GM19023 (cell line): ENCODE measurements around the gene LRP11.
"Not testable (repeated sequence)": the region's sequence is repeated elsewhere in the genome, so short reads cannot be mapped to it uniquely, and the experiment has no call there.

Experiments
- ATAC-seq: cut with Tn5 transposase; IDR thresholded peaks from one replicate; pipeline ENCODE4 v1.9.1; 2021; ENCODE audit warnings: mild to moderate bottlenecking, moderate library complexity; ENCODE audit not compliant: unreplicated experiment

The LRP11 gene, protein sequence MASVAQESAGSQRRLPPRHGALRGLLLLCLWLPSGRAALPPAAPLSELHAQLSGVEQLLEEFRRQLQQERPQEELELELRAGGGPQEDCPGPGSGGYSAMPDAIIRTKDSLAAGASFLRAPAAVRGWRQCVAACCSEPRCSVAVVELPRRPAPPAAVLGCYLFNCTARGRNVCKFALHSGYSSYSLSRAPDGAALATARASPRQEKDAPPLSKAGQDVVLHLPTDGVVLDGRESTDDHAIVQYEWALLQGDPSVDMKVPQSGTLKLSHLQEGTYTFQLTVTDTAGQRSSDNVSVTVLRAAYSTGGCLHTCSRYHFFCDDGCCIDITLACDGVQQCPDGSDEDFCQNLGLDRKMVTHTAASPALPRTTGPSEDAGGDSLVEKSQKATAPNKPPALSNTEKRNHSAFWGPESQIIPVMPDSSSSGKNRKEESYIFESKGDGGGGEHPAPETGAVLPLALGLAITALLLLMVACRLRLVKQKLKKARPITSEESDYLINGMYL

DNA sequence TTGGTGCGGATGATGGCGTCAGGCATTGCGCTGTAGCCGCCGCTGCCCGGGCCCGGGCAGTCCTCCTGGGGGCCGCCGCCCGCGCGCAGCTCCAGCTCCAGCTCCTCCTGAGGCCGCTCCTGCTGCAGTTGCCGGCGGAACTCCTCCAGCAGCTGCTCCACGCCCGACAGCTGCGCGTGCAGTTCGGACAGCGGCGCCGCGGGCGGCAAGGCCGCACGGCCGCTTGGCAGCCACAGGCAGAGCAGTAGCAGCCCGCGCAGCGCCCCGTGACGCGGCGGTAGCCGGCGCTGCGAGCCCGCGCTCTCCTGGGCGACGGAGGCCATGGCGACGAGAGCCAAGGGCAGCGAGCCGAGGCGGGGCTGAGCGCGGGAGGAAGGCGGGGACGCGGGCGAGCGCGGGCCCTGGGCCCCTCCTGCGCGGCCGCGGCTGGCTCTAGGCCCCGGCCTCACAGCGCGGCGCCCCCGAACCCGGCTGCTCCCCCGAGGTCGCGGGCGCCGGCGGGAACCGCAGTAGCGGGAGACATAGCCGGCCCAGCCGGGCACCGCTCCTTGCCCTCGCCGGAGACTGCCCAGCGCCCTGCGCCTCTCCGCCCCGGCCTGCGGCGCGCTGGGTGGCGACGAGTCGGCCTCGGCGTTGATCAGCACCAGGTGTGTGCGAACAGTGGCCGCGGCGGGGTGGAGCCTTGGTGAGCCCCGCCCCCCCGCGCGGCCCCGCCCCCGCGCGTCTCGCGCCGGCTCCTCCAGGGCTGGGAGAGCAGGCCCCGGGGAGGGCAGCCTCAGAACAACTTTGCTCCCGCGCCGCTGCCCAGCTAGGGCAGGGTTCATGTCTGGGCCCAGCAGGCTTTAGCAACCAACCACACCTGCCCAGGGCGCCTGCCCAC, at the start of gene LRP11:
TSS of gene LRP11 (minus strand) at position 662 of the 880 bp plus-strand sequence. CDS start at position 323, 339 bp downstream.
- peak; percentile 84 for ATAC-seq

DNA sequence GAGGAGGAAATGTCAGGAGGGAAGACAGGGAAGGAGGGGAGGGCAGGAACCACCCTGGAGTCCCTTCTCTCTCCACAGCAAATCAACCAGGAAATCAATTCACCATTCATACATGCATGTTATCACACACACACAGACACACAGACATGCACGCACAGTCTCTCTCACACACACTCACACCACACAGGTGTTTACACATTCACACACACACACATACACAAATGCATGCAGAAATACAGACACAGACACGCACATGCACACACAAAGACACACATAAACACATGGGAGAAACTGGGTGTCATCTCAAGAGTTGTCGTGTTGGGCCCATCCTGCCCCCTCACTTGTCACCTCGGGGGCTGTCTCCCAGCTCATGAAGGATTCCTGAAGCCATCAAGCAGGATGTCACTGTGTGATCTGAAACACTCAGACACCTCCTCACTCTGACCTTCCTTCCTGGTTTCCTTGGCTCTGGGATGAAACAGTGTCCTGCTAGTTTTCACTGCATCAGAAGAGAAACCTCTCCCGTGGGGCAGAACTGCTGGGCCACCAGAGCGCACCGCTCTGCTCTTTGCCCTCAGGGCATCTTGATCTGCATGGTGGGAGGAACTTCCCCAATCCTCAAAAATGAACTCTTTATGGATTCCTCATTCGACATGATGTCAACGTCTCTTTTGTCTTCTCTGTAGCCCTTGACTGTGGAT, 49.5 kb upstream of the LRP11 start:
- ATAC-seq: no peak

DNA sequence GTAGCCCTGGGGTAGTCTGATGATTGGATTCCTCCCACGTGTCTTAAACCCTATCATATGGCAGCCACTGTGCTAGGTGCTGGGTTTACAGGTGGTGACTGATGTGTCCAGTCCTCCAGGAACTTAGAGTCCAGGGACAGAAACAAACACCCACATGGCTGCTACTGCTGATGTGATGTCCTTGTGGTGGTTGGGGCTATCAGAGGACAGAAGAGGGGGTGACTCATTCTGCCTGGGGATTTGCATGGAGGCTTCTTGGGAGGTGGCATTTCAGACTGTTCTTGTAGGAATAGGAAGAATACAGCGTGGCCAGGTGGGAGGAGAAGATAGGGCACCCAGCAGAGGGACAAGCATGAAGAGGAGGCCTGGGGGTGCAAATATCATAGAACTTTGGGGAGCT, 48.9 kb upstream of the LRP11 start:
- ATAC-seq: no peak

DNA sequence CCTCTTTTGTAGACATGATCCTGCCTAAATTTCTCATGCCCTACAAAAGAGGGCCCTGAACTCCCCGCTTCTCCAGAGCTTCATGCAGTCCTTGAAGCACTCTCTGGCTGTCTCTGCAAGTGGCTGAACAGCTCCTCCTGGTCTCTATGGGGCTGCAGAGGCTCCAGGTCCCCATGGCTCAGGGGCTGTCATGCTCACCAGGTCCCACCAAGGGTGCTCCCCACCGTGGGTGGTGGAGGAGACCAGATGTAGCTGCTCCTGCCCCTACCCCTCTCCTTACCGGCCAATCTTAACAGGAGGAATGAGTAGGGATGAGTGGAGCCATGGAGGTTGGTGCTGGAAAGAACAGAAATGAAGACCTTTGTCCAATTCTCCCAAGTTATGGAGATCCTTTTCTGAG, 48.5 kb upstream of the LRP11 start:
- ATAC-seq: not testable (repeated sequence)

DNA sequence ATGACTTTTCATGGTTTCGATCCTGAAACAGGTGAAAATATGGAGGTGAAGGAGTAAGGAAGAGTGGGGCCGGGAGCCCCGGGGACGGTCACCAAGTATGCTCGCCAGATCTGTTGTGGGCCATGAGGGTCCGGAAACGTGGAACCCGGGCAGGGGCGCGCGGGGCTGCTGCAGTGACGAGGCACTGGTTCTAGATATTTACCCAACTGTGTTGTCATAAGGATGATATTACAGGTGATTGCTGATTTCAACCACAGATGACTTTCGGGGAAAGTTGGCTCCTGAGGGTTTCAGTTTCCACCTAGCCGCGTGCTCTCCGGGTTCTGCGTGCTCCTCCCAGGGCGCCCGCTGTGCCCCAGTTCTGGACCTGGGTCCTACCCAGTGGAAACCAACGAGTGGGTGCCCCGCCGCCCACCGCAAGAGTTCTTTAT, 46.6 kb upstream of the LRP11 start:
- ATAC-seq: no peak

DNA sequence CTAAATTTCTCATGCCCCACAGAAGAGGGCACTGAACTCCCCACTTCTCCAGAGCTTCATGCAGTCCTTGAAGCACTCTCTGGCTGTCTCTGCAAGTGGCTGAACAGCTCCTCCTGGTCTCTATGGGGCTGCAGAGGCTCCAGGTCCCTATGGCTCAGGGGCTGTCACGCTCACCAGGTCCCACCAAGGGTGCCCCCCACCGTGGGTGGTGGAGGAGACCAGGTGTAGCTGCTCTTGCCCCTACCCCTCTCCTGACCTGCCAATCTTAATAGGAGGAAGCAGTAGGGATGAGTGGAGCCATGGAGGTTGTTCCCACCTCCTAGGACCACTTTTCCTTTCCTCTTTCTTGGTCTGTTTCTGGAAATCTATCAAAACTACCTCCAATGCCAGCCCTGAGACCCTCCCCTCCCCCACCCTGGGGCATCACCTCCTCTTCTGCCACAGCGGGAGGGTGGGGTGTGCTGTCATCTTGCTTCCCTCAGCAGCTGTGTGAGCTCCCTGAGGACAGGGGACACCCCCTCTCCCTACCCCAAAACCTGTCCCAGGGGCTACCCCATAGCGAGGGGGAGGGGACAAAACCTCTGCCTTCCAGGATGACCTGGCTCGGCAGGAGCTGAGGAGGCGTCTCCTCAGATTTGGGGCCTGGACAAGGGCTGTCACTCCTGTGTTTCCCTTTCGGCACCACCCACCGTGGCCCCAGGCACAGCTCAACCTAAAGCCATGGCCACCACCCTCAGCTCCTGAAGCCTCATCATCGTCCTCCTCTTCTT, 45.7 kb upstream of the LRP11 start:
- ATAC-seq: no peak

DNA sequence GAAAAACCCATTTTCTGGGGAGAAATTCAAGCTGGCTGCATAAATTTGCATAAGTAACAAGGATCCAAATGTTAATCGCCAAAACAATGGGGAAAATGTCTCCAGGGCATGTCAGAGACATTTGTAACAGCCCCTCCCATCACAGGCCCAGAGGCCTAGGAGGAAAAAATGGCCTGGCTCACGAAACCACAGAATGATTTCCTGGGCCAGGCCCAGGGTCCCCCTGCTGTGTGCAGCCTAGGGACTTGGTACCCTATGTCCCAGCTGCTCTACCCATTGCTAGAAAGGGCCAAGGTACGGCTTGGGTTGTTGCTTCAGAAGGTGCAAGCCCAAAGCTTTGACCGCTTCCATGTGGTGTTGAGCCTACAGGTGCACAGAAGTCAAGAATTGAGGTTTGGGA, 44.3 kb upstream of the LRP11 start:
- not testable (repeated sequence) for ATAC-seq

DNA sequence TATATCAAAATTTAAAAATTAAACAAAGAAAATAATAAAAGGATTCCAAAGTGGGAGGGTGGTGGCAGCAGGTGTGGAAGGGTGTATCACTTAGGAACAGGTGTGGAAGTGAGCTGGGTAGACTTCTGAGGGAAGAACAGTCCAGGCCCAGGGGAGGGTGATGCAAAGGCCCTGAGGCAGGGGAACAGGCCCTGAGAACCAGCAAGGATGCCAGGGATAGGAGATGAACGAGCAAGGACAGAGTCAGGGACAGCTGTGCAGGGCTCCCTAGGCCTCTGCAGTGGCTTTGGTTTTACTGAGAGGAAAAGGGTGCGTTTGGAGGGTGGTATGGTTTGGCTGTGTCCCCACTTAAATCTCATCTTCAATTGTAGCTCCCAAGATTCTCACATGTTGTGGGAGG, 43.2 kb upstream of the LRP11 start:
- ATAC-seq: no peak

DNA sequence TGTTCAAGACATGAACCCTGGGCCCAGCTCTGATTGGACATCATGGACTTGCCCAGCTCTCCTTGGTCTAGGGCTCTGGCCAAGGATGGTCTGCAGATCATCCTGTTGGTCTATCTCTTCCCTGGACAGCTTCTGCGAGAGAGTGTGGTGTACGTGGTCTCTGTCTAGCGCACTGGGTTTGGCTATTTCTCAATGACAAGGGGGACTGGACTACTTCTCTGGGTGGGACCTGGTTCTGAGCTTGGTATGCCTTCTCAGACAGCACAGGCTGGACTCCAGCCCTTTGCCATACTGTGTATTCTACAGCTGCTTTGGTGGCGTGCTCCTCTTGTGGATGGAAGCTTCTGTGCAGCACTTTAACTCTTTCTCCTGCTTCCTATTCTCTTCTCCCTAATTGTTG, 42.2 kb upstream of the LRP11 start:
- no peak for ATAC-seq

DNA sequence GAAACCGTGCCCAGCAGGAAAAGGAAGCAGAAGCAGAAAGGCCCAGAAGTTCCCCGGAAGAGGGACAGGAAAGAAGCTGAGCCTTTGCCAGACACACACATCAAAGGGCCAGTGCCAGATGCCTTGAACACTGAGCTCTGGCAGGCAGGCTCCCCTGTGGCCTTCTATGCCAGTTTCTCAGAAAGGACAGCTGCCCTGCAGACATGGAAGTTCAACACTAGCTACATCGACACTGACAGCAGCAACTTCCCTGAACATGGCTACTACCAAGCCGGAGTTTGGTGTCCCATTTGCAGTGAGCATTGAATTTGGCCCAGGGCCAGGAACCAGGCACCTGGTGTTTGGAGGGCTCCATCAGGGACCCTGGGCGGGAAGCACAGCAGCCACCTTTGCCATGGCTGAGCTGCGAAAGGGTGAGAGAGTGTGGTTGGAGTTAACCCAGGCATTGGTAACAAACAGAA, 41.8 kb upstream of the LRP11 start:
- ATAC-seq: no peak

DNA sequence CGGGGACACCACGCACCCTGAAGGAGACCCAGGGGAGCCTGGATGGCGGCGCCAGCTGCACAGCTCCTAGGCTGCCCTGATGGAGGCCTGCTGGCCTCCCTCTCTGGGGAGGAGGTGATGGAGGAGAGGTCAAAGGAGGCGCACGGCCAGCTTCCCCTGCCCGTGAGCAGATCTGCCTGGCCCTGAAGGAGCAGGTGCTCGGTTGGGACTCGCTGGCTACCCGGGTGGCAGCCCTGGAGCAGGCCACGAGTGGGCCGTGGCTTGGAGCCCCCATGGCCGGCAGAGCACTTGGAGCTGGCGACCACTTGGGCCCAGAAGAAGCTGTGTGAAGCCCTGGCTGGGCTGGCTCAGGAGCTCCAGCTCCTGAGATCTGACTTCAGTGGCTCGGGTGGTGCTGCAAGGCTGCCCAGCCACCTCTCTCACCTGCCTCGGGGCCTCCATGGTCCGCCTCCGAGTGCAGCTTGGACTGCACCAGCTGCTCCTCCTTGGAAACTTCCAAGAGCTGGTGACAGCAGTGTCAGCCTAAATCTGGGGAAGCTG, 41.3 kb upstream of the LRP11 start:
- no peak for ATAC-seq

DNA sequence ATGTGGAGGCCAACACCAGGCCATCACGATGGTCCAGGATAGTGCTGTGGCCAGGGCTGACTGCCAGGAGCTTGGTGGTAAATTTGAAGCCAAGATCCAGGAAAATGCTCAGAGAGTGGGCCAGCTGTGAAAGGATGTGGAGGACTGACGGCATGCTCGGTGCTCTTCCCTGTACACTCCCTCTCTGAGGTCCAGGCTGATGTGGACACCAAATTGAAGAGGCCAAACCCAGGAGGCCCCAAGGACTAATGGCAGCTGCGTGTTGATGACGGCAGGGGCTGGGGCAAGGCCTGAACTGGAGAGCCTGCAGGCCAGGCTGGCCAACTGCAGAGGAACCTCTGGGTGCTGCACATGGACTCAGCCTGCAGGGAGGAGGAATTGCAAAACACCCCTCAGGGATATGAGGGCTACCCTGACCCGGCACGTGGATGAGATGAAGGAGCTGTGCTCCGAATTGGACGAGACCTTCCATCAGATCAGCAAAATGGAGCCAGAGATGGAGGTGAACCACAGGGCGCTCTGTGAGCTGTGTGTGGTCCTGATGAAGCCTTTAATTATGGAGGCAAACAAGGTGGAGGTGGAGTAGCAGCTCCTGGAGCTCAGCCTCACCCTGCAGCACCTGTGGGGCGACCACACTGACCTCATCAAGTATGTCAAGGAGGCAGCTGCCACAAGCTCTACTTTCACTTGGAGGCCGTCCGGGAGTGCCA, 40.7 kb upstream of the LRP11 start:
- no peak for ATAC-seq

DNA sequence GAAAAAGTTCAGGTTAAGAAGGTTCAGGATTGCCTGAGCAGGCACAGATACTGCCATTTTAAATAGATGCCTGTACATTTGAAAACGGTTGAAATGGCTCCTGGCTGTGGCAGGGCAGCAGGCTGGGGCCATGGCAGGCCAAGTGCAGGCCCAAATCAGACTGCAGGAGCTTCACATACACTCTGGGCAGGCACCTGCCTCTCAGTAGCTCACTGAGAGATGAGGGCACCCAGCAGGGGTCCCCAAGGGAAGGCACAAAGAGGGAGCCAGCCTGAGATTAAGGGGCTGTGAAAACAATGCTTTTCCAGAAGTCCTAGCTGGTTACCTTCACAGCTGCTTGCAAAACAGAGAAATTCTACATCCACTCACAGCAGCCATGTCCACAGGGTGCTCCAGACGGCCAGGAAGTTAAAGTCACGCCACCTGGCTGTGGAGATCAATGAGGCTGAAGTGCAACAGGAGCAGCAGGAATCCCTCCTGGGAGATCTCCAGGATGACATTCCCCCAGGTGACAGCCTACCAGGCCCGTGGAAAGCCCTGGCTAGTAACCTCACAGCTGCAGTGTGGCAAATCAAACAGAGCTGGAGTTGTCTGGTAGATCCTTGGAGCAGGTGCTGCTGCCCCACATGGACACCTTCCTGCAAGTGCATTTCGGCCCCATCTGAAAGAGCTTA, 39.9 kb upstream of the LRP11 start:
- ATAC-seq: no peak

DNA sequence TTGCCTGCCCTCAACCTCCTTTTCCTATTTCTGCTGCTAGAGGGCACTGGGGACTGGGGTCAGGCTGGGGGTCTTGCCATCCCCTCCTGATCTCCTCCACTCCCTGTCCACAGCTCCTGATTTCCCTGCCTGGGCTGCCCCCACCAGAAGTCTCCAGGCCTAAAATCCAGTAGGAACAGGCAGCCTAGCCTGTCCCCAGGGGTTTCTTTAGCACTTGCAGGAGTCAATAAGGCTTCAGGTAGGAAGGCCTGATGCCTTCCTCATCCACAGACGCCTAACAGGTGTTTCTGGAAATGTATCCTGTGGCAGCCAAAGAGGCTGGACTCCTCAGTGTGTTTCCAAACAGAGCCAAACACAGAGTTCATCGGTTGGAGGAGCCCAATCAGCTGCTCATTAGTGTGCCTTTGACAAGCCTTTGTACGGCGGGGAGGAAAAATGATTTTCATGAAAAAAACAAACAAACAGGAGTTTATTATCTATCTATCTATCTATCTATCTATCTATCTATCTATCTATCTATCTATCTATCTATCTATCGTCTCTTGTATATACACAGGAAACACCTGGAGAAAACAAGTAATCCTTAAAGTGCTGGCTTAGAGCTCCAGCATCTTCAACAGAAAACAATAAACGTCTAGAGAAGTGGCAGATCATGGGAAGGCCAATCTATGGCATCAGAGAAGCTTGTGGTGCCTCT, 37.4 kb upstream of the LRP11 start:
- no peak for ATAC-seq

DNA sequence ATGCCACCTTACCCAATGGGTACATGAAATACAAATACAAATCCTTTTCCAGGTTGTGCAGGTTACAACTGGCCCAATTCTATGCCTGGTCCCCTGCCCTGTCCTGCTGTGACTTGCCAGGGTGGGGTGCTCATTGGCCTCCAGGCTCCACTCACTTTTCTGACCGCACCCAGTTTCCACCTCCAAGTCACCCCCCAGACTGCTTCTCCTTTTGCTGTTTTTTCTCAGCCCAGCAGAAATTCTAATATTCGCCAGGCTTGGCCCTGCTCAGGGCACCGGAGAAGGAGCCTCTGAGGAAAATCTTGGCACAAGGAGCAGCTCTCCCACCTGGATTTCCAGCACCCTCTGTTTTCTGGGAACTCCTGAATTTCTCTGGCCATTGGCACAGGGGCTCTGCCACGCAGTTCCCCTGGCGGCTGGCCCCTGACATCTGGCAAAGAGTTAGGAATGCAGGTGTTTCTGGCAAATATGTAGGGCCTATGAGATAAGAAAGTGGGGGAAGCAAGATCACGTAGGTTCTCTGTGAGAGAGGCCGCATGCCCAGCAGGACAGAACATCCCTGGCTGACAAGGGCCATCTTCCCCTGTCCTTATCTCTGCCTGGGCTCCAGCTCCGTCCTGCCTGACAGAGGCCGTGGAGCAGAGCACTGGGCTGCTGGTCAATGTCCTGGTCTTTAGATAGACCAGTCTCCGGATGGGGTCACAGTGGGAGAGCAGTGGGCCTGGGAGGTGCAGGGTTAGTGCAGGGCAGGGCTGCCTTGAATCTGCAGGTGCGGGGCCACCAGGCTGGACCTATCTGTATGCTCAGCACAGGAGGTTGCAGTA, 36.7 kb upstream of the LRP11 start:
- no peak for ATAC-seq

DNA sequence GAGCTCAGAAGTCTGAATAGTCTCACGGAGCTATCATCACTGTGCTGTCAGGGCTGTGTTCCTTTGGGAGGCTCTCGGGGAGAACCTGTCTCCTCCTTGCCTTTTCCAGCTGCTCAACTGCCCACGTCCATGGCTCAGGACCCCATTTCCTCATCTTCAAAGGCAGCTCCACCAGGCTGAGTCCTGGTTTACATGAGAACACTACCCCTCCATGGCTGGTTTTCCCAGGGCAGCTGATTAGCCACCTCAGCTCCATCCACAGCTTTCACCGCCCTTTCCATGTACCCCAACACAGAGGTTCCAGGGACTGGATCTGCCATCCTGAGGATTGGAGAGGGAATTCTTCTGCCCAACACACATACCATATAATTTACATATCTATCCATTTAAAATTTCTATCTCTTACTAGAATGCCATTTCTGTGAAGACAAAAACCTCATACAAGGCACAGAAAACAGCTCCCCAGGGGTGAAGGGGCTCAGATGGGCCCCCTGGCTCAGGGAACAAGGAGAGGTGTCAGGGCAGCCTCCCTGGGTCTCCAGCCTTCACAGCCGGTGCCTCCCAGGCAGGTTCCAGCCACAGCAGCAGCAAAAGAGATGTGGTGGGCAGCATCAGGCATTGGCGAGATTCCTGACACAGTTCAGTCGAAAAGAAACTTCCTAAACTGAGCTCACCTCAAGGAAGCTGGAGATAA, 35.9 kb upstream of the LRP11 start:
- no peak for ATAC-seq

DNA sequence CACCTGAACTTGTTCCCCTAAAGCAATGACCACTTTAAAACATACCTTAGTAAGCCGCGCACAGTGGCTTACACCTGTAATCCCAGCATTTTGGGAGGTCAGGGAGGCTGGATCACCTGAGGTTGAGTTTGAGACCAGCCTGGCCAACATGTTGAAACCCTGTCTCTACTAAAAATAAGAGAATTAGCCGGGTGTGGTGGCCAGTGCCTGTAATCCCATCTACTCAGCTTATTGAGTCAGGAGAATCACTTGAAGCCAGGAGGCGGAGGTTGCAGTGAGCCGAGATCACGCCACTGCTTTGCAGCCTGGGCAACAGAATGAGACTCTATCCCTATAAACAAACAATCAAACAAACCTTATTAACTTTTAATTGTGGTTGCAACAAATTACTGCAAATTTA, 35.3 kb upstream of the LRP11 start:
- ATAC-seq: no peak
